Astrocyte of the spinal cord (primary cell): ENCODE data around the gene WNT5A.

Experiments
- DNase-seq: peaks from one replicate; pipeline ENCODE4 v3.0.0; 2011; ENCODE audit warnings: low read depth, low spot score
- H3K4me3 ChIP-seq: 2 replicates; pipeline ENCODE4 v1.5.1; 2011; ENCODE audit warnings: low read depth, mild to moderate bottlenecking, low read length, moderate library complexity
- CTCF ChIP-seq: IDR thresholded peaks from 2 replicates; pipeline ENCODE4 v1.5.1; 2012; ENCODE audit warnings: low read depth, mild to moderate bottlenecking, low read length, inconsistent platforms
- in situ Hi-C: cut with HindIII; loops from 2 replicates; pipeline ENCODE4 v1.10.0; 2017; ENCODE audit warnings: low sequenced_read_pairs

WNT5A gene

GRCh38 chr3:55477306-55478303 is 9.5 kb downstream of the WNT5A start:
- TF ChIP-seq CTCF = no peak
- in situ Hi-C loops = loop anchor here (25.0 kb wide), 1 partner anchor 590 kb away; no protein-coding TSS in a partner anchor
- H3K4me3 ChIP-seq = peak overlapping the region; percentile 73
- DNase-seq = peak; percentile 38

- peak; percentile 94 for DNase-seq
- no peak for TF ChIP-seq CTCF
- in situ Hi-C loops = loop anchor here (25.0 kb wide), 1 partner anchor 589 kb away; no protein-coding TSS in a partner anchor
- H3K4me3 ChIP-seq = peak overlapping the region; percentile 73
These were observed 10.6 kb downstream of the WNT5A start for GRCh38 chr3:55476515-55476914.

- H3K4me3 ChIP-seq = no peak overlapping the region
- in situ Hi-C loops = no loop called here
- DNase-seq = no peak
- no peak for TF ChIP-seq CTCF
These were observed 12.9 kb downstream of the WNT5A start for GRCh38 chr3:55474213-55474632.

GRCh38 chr3:55473788-55474187 is 13.3 kb downstream of the WNT5A start:
- TF ChIP-seq CTCF = no peak
- no peak for DNase-seq
- in situ Hi-C loops = no loop called here
- no peak overlapping the region for H3K4me3 ChIP-seq

GRCh38 chr3:55471522-55472280 is 15.4 kb downstream of the WNT5A start:
- H3K4me3 ChIP-seq = no peak overlapping the region
- no peak for DNase-seq
- no peak for TF ChIP-seq CTCF
- in situ Hi-C loops = no loop called here

- DNase-seq = no peak
- in situ Hi-C loops = no loop called here
- no peak for TF ChIP-seq CTCF
- no peak overlapping the region for H3K4me3 ChIP-seq
These were observed 16.0 kb downstream of the WNT5A start for GRCh38 chr3:55471084-55471483.
